Mesodermal cell (in vitro differentiated cells): ENCODE results near the gene SF3B4.
"Not testable (repeated sequence)": the region's sequence is repeated elsewhere in the genome, so short reads cannot be mapped to it uniquely, and the experiment has no call there.

Experiments used
- H3K27ac ChIP-seq: 2 replicates; pipeline ENCODE4 v1.7.0; 2013; ENCODE audit warnings: mild to moderate bottlenecking, low read depth, low read length, moderate library complexity; ENCODE audit not compliant: severe bottlenecking
- H3K36me3 ChIP-seq: 2 replicates; pipeline ENCODE4 v1.7.1; 2013; ENCODE audit warnings: mild to moderate bottlenecking, low read length, moderate library complexity; ENCODE audit not compliant: control insufficient read depth, insufficient read depth
- H3K4me1 ChIP-seq: one replicate; pipeline ENCODE4 v1.7.1; 2013; ENCODE audit warnings: mild to moderate bottlenecking, low read length; ENCODE audit not compliant: insufficient read depth, control insufficient read depth, poor library complexity, severe bottlenecking
- H3K4me3 ChIP-seq: 2 replicates; pipeline ENCODE4 v1.7.0; 2013; ENCODE audit warnings: low read length, control low read depth, mild to moderate bottlenecking; ENCODE audit not compliant: insufficient read depth, poor library complexity, severe bottlenecking; ENCODE audit errors: extremely low read depth
- H3K9me3 ChIP-seq: 2 replicates; pipeline ENCODE4 v1.7.1; 2013; ENCODE audit warnings: mild to moderate bottlenecking, low read length, moderate library complexity; ENCODE audit not compliant: control insufficient read depth
- WGBS, 2 experiments: methylation state at CpG; one replicate each; pipeline ENCODE4 v1.1.5; 2013; ENCODE audit warnings: missing lambda C conversion rate in 2 of 2; ENCODE audit not compliant: insufficient coverage in 2 of 2; 5-methylcytosine and 5-hydroxymethylcytosine counted together

SF3B4 gene

DNA sequence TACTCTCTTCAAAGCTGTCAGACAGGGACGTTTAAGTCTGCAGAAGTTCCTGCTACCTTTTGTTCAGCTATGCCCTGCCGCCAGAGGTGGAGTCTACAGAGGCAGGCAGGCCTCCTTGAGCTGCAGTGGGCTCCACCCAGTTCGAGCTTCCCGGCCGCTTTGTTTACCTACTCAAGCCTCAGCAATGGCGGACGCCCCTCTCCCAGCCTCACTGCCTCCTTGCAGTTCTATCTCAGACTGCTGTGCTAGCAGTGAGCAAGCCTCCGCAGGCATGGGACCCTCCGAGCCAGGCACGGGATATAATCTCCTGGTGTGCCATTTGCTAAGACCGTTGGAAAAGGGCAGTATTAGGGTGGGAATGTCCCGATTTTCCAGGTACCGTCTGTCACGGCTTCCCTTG, 29.9 kb upstream of the SF3B4 start:
- H3K4me3 ChIP-seq, H3K27ac ChIP-seq, H3K9me3 ChIP-seq, H3K4me1 ChIP-seq: not testable (repeated sequence)
- H3K36me3 ChIP-seq, result peaks cover 52% of the 10 kb centered on the region
- WGBS, 2 experiments, result 97 to 100% methylated on average over 12 to 14 of the region's 14 CpGs

GRCh38 chr1:149949911-149950310, 22.3 kb upstream of the SF3B4 start:
- H3K27ac ChIP-seq, result no peak overlapping the region
- peaks cover 52% of the 10 kb centered on the region for H3K36me3 ChIP-seq
- no peak overlapping the region for H3K4me3 ChIP-seq
- no peaks in the 10 kb centered on the region for H3K4me1 ChIP-seq
- 90 to 92% methylated on average over 2 of the region's 6 CpGs for WGBS, 2 experiments
- no peaks in the 10 kb centered on the region for H3K9me3 ChIP-seq

GRCh38 chr1:149945206-149945605, 17.6 kb upstream of the SF3B4 start:
- H3K9me3 ChIP-seq, result no peaks in the 10 kb centered on the region
- no peak overlapping the region for H3K4me3 ChIP-seq
- H3K36me3 ChIP-seq, result peaks cover 63% of the 10 kb centered on the region
- no peak overlapping the region for H3K27ac ChIP-seq
- 90 to 97% methylated on average over 4 of the region's 4 CpGs for WGBS, 2 experiments
- peaks cover 5% of the 10 kb centered on the region for H3K4me1 ChIP-seq

DNA sequence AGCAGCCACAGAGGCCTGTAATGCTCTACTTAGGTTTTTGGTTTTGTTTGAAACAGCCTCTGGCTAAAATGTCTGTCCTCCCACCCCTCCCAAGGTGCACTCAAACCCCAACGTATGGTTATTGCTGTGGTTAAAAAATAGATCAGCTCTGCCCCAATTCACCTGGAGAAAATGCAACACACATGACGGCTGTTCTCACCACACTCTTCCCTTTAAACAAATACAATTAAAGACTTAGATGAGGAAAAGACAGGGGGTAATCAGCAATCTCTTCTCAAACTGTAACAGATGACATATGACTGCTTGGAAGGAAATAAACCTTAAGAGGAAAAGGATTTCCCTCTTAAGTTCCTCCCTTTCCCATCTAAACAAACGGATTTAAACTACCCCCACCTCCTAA, 15.3 kb upstream of the SF3B4 start:
- H3K4me3 ChIP-seq, result no peak overlapping the region
- whole genome bisulfite sequencing, 2 experiments, result 75% methylated on average over 1 of the region's 3 CpGs; no CpG with 5 or more reads in 1 of the 2 experiments
- H3K27ac ChIP-seq, result peak overlapping the region; percentile 13
- H3K9me3 ChIP-seq, result no peaks in the 10 kb centered on the region
- H3K36me3 ChIP-seq, result peaks cover 40% of the 10 kb centered on the region
- peaks cover 21% of the 10 kb centered on the region for H3K4me1 ChIP-seq

GRCh38 chr1:149942207-149942606, 14.6 kb upstream of the SF3B4 start:
- Histone ChIP-seq H3K4me1 (peaks cover 27% of the 10 kb centered on the region), H3K4me3 (no peak overlapping the region), H3K36me3 (peaks cover 33% of the 10 kb centered on the region), H3K9me3 (no peaks in the 10 kb centered on the region), H3K27ac (no peak overlapping the region)
- WGBS, 2 experiments, result 46% methylated on average over 3 of the region's 5 CpGs; no CpG with 5 or more reads in 1 of the 2 experiments

GRCh38 chr1:149940427-149940826, 12.8 kb upstream of the SF3B4 start:
- H3K4me3 ChIP-seq, result no peak overlapping the region
- peak overlapping the region; percentile 24 for H3K27ac ChIP-seq
- WGBS, 2 experiments, result 52 to 65% methylated on average over 2 of the region's 3 CpGs
- no peaks in the 10 kb centered on the region for H3K9me3 ChIP-seq
- H3K36me3 ChIP-seq, result peaks cover 22% of the 10 kb centered on the region
- H3K4me1 ChIP-seq, result peaks cover 39% of the 10 kb centered on the region

- peak overlapping the region; percentile 92 for H3K27ac ChIP-seq
These were observed 11.0 kb upstream of the SF3B4 start for GRCh38 chr1:149938668-149939003.

GRCh38 chr1:149937759-149938158, 10.2 kb upstream of the SF3B4 start:
- Histone ChIP-seq H3K4me1 (peaks cover 39% of the 10 kb centered on the region), H3K9me3 (no peaks in the 10 kb centered on the region), H3K36me3 (no peaks in the 10 kb centered on the region), H3K4me3 (no peak overlapping the region), H3K27ac (no peak overlapping the region)

More at GRCh38 chr1:149938668-149939003, 11.0 kb upstream of the SF3B4 start:
- peak overlapping the region; percentile 14 for H3K4me3 ChIP-seq
- 15 to 34% methylated on average over 6 to 7 of the region's 13 CpGs for WGBS, 2 experiments
- H3K4me1 ChIP-seq, result peaks cover 39% of the 10 kb centered on the region
- not testable (repeated sequence) for H3K9me3 ChIP-seq, H3K36me3 ChIP-seq

DNA sequence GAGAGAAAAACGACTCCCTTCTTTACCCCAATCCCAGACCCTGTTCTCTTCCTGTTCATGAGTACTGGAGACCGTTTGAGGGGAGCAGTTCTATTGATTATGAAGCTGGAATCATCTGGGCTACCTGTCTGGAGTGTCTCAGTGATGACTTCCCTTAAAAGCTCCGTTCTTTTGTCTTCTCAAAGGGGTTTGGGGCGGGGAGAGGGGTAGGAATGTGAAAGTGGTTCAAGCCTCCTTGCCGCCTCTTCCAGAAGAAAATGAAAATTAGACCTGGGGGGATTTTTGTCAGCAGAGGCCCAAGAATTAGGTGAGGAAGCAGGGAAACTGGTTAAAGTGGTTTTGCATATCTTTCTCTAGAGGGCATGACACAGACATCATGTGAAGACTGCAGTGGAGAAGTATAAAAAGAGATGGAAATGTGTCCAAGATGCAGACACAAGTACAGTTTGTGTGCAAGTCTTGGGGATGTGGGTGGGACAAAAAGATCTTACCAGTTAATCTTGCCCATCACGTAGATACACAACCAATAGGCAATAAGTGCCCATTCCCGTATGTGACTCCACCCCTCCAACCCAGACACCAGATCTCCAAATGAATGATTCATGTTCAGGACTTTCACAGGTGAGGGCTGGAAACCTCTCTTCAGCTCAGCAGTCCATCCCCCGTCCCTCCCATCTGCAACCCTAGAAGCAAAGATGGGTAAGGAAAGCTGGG, 9.5 kb upstream of the SF3B4 start:
- 20 to 38% methylated on average over 4 to 5 of the region's 8 CpGs for WGBS, 2 experiments
- peak overlapping the region; percentile 43 for H3K4me3 ChIP-seq
- no peak overlapping the region for H3K27ac ChIP-seq

GRCh38 chr1:149936170-149936991, 8.8 kb upstream of the SF3B4 start, which contains the start of gene MTMR11:
TSS of gene MTMR11 (minus strand) at chr1:149936879. CDS start at chr1:149936647, 232 bp downstream.
- Histone ChIP-seq H3K36me3 (no peaks in the 10 kb centered on the region), H3K4me1 (peaks cover 43% of the 10 kb centered on the region), H3K27ac (no peak within 1 kb of the TSS), H3K9me3 (no peaks in the 10 kb centered on the region), H3K4me3 (peak within 1 kb of the TSS; percentile 43)
- 29 to 40% methylated on average over 5 to 6 of the region's 18 CpGs for WGBS, 2 experiments

More for the DNA sequence above, 9.5 kb upstream of the SF3B4 start:
- H3K36me3 ChIP-seq, result no peaks in the 10 kb centered on the region
- no peaks in the 10 kb centered on the region for H3K9me3 ChIP-seq
- peaks cover 39% of the 10 kb centered on the region for H3K4me1 ChIP-seq

DNA sequence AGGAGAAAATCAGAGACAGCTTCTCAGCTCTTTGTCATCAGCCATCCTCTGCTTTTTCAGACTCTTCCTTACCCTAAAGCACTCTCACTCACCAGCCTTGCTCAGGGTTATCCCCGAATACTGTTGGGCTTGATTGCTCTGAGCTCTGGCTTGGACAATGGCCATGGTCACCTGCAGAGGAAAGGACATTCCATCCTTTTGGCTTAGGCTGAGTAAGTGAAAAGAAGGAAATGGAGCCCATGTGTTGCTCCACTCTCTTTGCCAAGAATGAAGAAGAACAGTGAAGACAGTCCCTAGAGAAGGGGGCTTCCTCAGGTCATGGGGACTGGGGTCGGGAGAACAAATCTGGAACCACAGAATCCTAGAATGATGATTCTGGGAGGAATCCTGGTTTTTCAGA, 6.8 kb upstream of the SF3B4 start:
- Histone ChIP-seq H3K4me3 (no peak overlapping the region), H3K36me3 (no peaks in the 10 kb centered on the region), H3K9me3 (no peaks in the 10 kb centered on the region), H3K27ac (no peak overlapping the region), H3K4me1 (peaks cover 36% of the 10 kb centered on the region)
- 92 to 94% methylated on average over 2 of the region's 2 CpGs for WGBS, 2 experiments
